Panc1 (cell line): Measurements from ENCODE around the gene SLC25A43. TPM values are rescaled to one million over a fixed set of nuclear protein-coding genes. Genes with fewer than 3 reads are reported as not detected.

Experiments
- ATAC-seq: fragments of 200-7000 bp; cut with Tn5 transposase; 2 replicates; pipeline ENCODE4 v1.9.1; 2020; ENCODE audit warnings: mild to moderate bottlenecking, moderate library complexity
- BruUV-seq: library from RNA; stranded (reverse); fragments of 400-500 nt; replicated peaks from 2 replicates; lab custom pipeline; 2021; lab: Mats Ljungman, UMichigan
- CTCF ChIA-PET: fragments of 300-600 bp; sonication (Branson Sonifier 250); formaldehyde crosslinking; loops from one replicate; lab custom pipeline; 2022; ENCODE audit warnings: antibody characterized with exemption; lab: Charles Lee
- POLR2A ChIA-PET: fragments of 300-600 bp; sonication (Branson Sonifier 250); formaldehyde crosslinking; loops from one replicate; lab custom pipeline; 2022; ENCODE audit warnings: antibody characterized with exemption; lab: Charles Lee
- DNase-seq: peaks from one replicate; pipeline ENCODE4 v3.0.0-alpha.2; 2010; ENCODE audit warnings: low read depth, low spot score
- H3K27ac ChIP-seq: 2 replicates; pipeline ENCODE4 v1.5.1; 2011; ENCODE audit warnings: mild to moderate bottlenecking, low read length, inconsistent platforms
- H3K27me3 ChIP-seq: fragments of 200-500 bp; sonication (Bioruptor generic); 2 replicates; pipeline ENCODE4 v1.6.0; 2014; ENCODE audit warnings: low read length, inconsistent platforms; ENCODE audit not compliant: control insufficient read depth, insufficient read depth
- H3K36me3 ChIP-seq: fragments of 200-500 bp; sonication (Bioruptor generic); 2 replicates; pipeline ENCODE4 v1.5.1; 2014; ENCODE audit warnings: inconsistent platforms, mild to moderate bottlenecking, low read length, moderate library complexity; ENCODE audit not compliant: control insufficient read depth, insufficient read depth
- H3K4me1 ChIP-seq: 2 replicates; pipeline ENCODE4 v1.5.1; 2011; ENCODE audit warnings: inconsistent platforms, mild to moderate bottlenecking, low read length, moderate library complexity; ENCODE audit not compliant: control insufficient read depth, insufficient read depth
- H3K4me3 ChIP-seq, 2 experiments: 2 replicates each; pipeline ENCODE4 v1.5.1; 2011 to 2012; ENCODE audit warnings: low read depth in 2 of 2, low read length in 2 of 2, mild to moderate bottlenecking in 2 of 2, inconsistent platforms in 1 of 2, moderate library complexity in 1 of 2
- H3K9me3 ChIP-seq: fragments of 200-500 bp; sonication (Bioruptor generic); 2 replicates; pipeline ENCODE4 v1.5.1; 2014; ENCODE audit warnings: low read depth, mild to moderate bottlenecking, inconsistent platforms, low read length, moderate library complexity; ENCODE audit not compliant: control insufficient read depth, insufficient read depth
- POLR2AphosphoS5 ChIP-seq: IDR thresholded peaks from 2 replicates; pipeline ENCODE4 v1.6.1; 2012; ENCODE audit warnings: mild to moderate bottlenecking, low read depth, low read length, moderate library complexity
- REST ChIP-seq, 2 experiments: IDR thresholded peaks; 2 replicates each; pipeline ENCODE4 v1.6.1; 2011 to 2012; ENCODE audit warnings: low read depth in 2 of 2, control low read depth in 1 of 2, low read length in 1 of 2, mild to moderate bottlenecking in 1 of 2, moderate library complexity in 1 of 2; ENCODE audit not compliant: insufficient read depth in 1 of 2
- SIN3A ChIP-seq: IDR thresholded peaks from 2 replicates; pipeline ENCODE4 v1.6.1; 2012; ENCODE audit warnings: low read depth, mild to moderate bottlenecking, low read length, moderate library complexity, borderline replicate concordance; ENCODE audit not compliant: insufficient read depth
- TCF7L2 ChIP-seq: IDR thresholded peaks from 2 replicates; pipeline ENCODE4 v1.6.1; 2011; ENCODE audit warnings: mild to moderate bottlenecking, low read depth, low read length, inconsistent platforms
- in situ Hi-C: cut with HindIII; loops from 2 replicates; pipeline ENCODE4 v1.10.0; 2016; ENCODE audit warnings: low sequenced_read_pairs, low pct_unique_long_range_greater_than_20kb
- intact Hi-C: fragments of 100-400 bp; cut with micrococcal nuclease; formaldehyde crosslinking; loops from one replicate; pipeline ENCODE4 v1.10.0; 2022; ENCODE audit not compliant: unreplicated experiment
- total RNA-seq: library from RNA; stranded (reverse); gene quantifications from one replicate; pipeline ENCODE4 v1.2.1, GENCODE V29; 2021; ENCODE audit not compliant: unreplicated experiment
- TF ChIP-seq, protein P1 (sequence below): fragments of 450-650 bp; IDR thresholded peaks from 2 replicates; pipeline ENCODE4 v1.5.1; 2017; ENCODE audit warnings: mild to moderate bottlenecking

SLC25A43 gene
- total RNA-seq, 1 experiment from 2014 or later, result 35.5 TPM

- ATAC-seq (no peak), DNase-seq (no peak)
- no TSS peak for BruUV-seq
- Histone ChIP-seq H3K4me1 (peaks cover 17% of the 10 kb centered on the region), H3K27me3 (no peaks in the 10 kb centered on the region), H3K4me3 (peak overlapping the region; percentile 92 to 96), H3K9me3 (no peaks in the 10 kb centered on the region), H3K27ac (peak overlapping the region; percentile 89), H3K36me3 (peaks cover 16% of the 10 kb centered on the region)
- TF ChIP-seq, protein P1, sequence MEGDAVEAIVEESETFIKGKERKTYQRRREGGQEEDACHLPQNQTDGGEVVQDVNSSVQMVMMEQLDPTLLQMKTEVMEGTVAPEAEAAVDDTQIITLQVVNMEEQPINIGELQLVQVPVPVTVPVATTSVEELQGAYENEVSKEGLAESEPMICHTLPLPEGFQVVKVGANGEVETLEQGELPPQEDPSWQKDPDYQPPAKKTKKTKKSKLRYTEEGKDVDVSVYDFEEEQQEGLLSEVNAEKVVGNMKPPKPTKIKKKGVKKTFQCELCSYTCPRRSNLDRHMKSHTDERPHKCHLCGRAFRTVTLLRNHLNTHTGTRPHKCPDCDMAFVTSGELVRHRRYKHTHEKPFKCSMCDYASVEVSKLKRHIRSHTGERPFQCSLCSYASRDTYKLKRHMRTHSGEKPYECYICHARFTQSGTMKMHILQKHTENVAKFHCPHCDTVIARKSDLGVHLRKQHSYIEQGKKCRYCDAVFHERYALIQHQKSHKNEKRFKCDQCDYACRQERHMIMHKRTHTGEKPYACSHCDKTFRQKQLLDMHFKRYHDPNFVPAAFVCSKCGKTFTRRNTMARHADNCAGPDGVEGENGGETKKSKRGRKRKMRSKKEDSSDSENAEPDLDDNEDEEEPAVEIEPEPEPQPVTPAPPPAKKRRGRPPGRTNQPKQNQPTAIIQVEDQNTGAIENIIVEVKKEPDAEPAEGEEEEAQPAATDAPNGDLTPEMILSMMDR, result peak; percentile 5
- no peak for TF ChIP-seq SIN3A
- no peak for TF ChIP-seq REST (IDR thresholded peaks at IDR 0.05; ENCODE audit: insufficient read depth in 1 of 2, low read depth in 2 of 2, low read length in 1 of 2)
- TF ChIP-seq TCF7L2, result no peak
- ChIA-PET POLR2A (no interaction called here), CTCF (interaction anchor here (0.6 to 1.3 kb wide), 4 partner anchors 9 to 618 kb away, joined by 3 to 9 read pairs (median 3); no protein-coding TSS in a partner anchor)
- intact Hi-C loops (no loop called here), in situ Hi-C loops (no loop called here)
Measured at GRCh38 chrX:119469313-119469635, 70.1 kb downstream of the SLC25A43 start.

DNA sequence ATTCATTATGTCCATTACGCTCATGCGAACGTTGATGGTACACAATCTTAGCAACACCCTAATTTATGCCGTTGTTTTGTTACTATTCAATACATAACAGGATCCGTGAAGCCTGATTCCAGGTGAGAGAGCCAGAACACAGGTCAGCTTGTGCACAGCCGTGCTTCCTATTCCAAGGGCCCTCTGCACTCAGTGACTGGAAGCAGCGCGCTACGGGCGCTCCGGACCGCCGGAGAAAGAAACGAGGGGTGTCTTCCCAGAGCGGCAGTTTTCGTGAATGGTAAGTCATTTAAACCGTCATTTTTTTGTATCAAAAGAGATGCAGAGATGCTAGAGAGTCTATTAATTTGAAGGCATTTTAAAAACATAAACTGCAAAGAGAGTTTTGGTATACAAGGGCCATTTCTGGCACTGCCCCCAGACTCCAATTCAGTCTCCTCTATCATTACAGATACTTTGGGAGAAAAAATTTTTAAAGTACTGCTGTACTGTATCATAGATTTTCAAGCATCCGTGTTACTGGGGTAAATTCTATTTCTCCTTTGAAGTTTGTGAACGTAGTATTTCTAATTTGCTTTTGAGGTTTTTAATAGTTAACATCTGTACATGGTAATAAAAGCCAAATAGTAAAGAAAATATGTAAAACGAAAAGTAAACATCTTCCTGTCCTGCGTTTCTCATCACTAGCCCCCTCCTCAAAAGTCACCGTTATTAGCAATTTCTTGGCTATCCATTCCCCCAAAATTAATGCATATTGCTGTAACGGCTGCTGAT lies 75.7 kb downstream of the SLC25A43 start:
- BruUV-seq, result no TSS peak
- in situ Hi-C loops (no loop called here), intact Hi-C loops (no loop called here)
- Histone ChIP-seq H3K27me3 (no peaks in the 10 kb centered on the region), H3K4me1 (peaks cover 17% of the 10 kb centered on the region), H3K27ac (no peak overlapping the region), H3K36me3 (peaks cover 16% of the 10 kb centered on the region), H3K4me3 (no peak overlapping the region), H3K9me3 (no peaks in the 10 kb centered on the region)
- TF ChIP-seq, protein P1, result no peak
- TF ChIP-seq POLR2AphosphoS5 (no peak), TCF7L2 (no peak), REST (IDR thresholded peaks at IDR 0.05; ENCODE audit: insufficient read depth in 1 of 2, low read depth in 2 of 2, low read length in 1 of 2) (no peak), SIN3A (no peak)
- DNase-seq (no peak), ATAC-seq (no peak)
- ChIA-PET POLR2A (no interaction called here), CTCF (no interaction called here)
